Measurements from ENCODE around the gene RSBN1. TPM values are rescaled to one million over a fixed set of nuclear protein-coding genes. Genes with fewer than 3 reads are reported as not detected.

RSBN1 gene
- total RNA-seq, 1 donor from 2014 or later, result 35.2 TPM

Other genes starting within 250 kb of the RSBN1 start
- 107 TPM for gene PHTF1, start 53.0 kb downstream of the RSBN1 start, total RNA-seq (ENCODE audit: unreplicated experiment)
- not detected for gene PTPN22, start 59.2 kb upstream of the RSBN1 start, total RNA-seq (ENCODE audit: unreplicated experiment)
- 1.8 TPM for gene BCL2L15, start 75.1 kb upstream of the RSBN1 start, total RNA-seq (ENCODE audit: unreplicated experiment)
- 31.1 TPM for gene AP4B1, start 92.3 kb upstream of the RSBN1 start, total RNA-seq (ENCODE audit: unreplicated experiment)
- gene DCLRE1B, start 92.8 kb upstream of the RSBN1 start, total RNA-seq (ENCODE audit: unreplicated experiment), result 6.1 TPM
- gene HIPK1, start 116.8 kb upstream of the RSBN1 start, total RNA-seq (ENCODE audit: unreplicated experiment), result 41.0 TPM
- 2.9 TPM for gene OLFML3, start 167.0 kb upstream of the RSBN1 start, total RNA-seq (ENCODE audit: unreplicated experiment)